Body of pancreas (tissue), 4 donors: ENCODE results near the gene PTOV1. TPM values are rescaled to one million over a fixed set of nuclear protein-coding genes. Genes with fewer than 3 reads are reported as not detected.
A peak's percentile ranks its signal among the peaks of the same experiment; 100 is the strongest.

Experiments
- ATAC-seq: fragments of 150-250 bp; one replicate; pipeline ENCODE4 v1.9.1; 2016
- DNase-seq, 4 donors: peaks; one replicate each; pipeline ENCODE4 v3.0.0-alpha.2; 2019
- H3K27ac ChIP-seq, 4 donors: fragments of 200-600 bp; sonication (generic); 1 replicate in 3 of 4; 2 replicates in 1 of 4; pipeline versions ENCODE4 v1.5.1 to v1.6.1; 2016 to 2019; ENCODE audit warnings: mild to moderate bottlenecking in 1 of 4, mixed read lengths in 1 of 4, moderate library complexity in 1 of 4
- H3K27me3 ChIP-seq, 2 donors: fragments of 200-600 bp; sonication (generic); one replicate each; pipeline ENCODE4 v1.6.0; 2016; ENCODE audit warnings: mild to moderate bottlenecking in 1 of 2
- H3K36me3 ChIP-seq, 2 donors: fragments of 200-600 bp; sonication (generic); replicated peaks in 1 of 2; 2 replicates each; pipeline ENCODE4 v1.5.1; 2016; ENCODE audit warnings: low read depth in 2 of 2; ENCODE audit not compliant: insufficient read depth in 1 of 2
- H3K4me1 ChIP-seq: fragments of 200-600 bp; sonication (generic); one replicate; pipeline ENCODE4 v1.6.0; 2016
- H3K4me3 ChIP-seq, 2 donors: fragments of 200-600 bp; sonication (generic); 1 replicate in 1 of 2; 2 replicates in 1 of 2; pipeline ENCODE4 v1.5.1; 2016 to 2019
- H3K9me3 ChIP-seq, 3 donors: fragments of 200-600 bp; sonication (generic); 1 replicate in 2 of 3; 2 replicates in 1 of 3; pipeline ENCODE4 v1.5.1; 2016
- CTCF ChIP-seq, 7 experiments: fragments of 450-650 bp in 4 of 7; fragments of 200-600 bp in 3 of 7; sonication (generic) in 3 of 7; IDR thresholded peaks; one replicate each; pipeline ENCODE4 v1.5.1; 2016 to 2019; ENCODE audit warnings: antibody characterized with exemption in 7 of 7
- POLR2A ChIP-seq, 3 donors: fragments of 450-650 bp; IDR thresholded peaks; one replicate each; pipeline ENCODE4 v1.6.1; 2016; ENCODE audit warnings: antibody characterized with exemption in 3 of 3, mild to moderate bottlenecking in 2 of 3
- WGBS, 2 donors: methylation state at CpG; one replicate each; pipeline ENCODE4 v1.1.5; 2017; 5-methylcytosine and 5-hydroxymethylcytosine counted together
- intact Hi-C: fragments of 100-400 bp; cut with DNase I; formaldehyde crosslinking; loops from one replicate; pipeline ENCODE4 v1.15.1; 2023
- total RNA-seq, 2 donors: library from RNA; depleted of rRNA; stranded (reverse); fragments of >200 nt; gene quantifications; one replicate each; pipeline ENCODE4 v1.1.0, GENCODE V29; 2016

PTOV1 gene
- total RNA-seq, 2 donors from 2014 or later, result 69.0 to 70.2 TPM

DNA sequence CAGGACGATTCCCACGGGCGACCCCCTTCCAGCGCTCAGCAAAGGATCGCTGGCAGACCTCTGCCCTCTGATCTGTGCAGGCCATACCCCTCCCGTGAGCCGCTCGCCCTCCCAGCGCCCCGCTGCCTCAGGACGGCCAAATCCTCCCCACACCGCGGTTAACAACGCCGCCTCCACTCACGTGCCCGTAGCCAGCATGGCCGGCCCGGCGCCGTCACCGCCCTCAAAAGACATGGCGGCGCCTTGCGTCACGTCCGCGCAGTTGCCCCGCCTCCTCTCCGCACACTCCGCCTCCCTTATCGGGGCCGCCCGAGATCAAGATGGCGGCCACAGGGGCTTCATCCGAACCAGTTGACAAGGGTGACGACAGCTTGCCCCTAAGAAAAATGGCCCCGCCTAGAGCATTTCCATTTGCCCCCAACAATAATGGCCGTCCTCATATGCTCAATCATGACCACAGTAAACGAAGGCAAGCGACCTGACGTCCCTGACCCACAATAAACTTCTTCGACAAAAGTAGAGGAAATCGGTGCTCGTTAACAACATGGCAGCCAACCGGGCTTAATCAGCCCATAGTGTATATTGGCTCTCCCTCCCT is 25.6 kb downstream of the PTOV1 start:
- DNase-seq (peak; percentile 98 to 99 (median 98)), ATAC-seq (peak; percentile 74)
- 0% methylated on average over 17 to 46 of the region's 46 CpGs for WGBS, 2 donors
- Histone ChIP-seq H3K4me3 (peak overlapping the region; percentile 65 to 92), H3K27me3 (no peaks in the 10 kb centered on the region), H3K4me1 (peaks cover 27% of the 10 kb centered on the region), H3K27ac (peak overlapping the region; percentile 96 to 99 (median 98)), H3K9me3 (no peaks in the 10 kb centered on the region), H3K36me3 (peaks cover 9 to 14% of the 10 kb centered on the region in 2 donors)
- intact Hi-C loops, result no loop called here
- TF ChIP-seq POLR2A (IDR thresholded peaks at IDR 0.05) (peak in 1 of 3 donors; percentile 29), CTCF (IDR thresholded peaks at IDR 0.05) (peak in 1 of 7 experiments; percentile 8)

DNA sequence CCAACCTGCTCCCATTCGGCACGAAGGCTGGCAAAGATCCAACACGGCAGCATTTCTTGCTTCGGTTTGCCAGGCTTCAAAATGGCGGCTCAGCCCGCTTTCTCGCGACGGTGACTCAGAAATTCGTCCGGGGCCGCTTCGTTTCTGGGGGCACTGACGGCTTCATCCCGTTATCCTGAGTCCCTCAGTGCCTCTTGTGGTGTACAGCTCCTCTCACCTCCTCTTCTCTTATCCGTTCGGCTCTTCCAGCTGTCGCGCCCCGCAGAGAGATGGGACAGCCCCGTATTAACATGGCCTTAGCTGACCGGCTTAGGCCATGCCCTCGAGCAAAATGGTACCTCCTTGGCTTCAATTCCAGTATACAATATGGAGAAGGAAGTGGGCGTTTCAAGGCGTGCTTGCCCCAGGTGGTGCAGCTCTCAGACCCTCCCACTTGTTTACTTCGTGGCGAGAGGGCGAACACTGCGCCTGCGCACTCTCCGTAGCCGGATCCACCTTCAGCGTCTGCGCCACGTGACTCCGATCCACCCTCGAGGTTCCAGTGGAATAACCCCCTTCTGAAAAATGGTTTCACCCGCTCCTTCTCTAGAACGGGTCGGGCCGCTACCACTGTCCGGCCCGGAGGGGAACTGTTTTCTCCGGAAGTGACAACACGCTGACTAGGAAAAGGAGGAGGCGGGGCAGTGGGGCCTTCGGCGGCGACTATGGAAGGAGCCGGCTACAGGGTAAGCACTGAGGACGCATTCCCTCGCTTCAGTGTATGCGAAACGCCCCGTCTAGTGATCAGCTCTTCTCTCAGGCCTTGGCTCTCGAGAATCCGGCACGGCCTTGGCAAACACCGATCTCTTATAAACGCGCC is 26.3 kb downstream of the PTOV1 start, which contains the start of the genes AKT1S1 and TBC1D17:
AKT1S1 (minus strand) TSS at position 336 of the 859 bp plus-strand sequence. CDS start 4,060 bp downstream, outside the sequence.
TBC1D17 (plus strand) TSS at position 683 of the 859 bp plus-strand sequence; CDS start at position 705, 22 bp downstream.
- H3K36me3 ChIP-seq, result peaks cover 9 to 20% of the 10 kb centered on the region in 2 donors
- no peaks in the 10 kb centered on the region for H3K9me3 ChIP-seq
- H3K4me1 ChIP-seq, result peaks cover 27% of the 10 kb centered on the region
- DNase-seq, result peak; percentile 99 to 100 (median 100)
- ATAC-seq, result peak; percentile 80
- peak within 1 kb of the TSS; percentile 96 to 99 (median 98) for H3K27ac ChIP-seq
- peak; percentile 63 to 94 (median 87) for TF ChIP-seq POLR2A (IDR thresholded peaks at IDR 0.05)
- peak in 1 of 7 experiments; percentile 1 for TF ChIP-seq CTCF (IDR thresholded peaks at IDR 0.05)
- H3K27me3 ChIP-seq, result no peaks in the 10 kb centered on the region
- peak within 1 kb of the TSS; percentile 65 to 92 for H3K4me3 ChIP-seq
- 0 to 1% methylated on average over 34 to 61 of the region's 61 CpGs for WGBS, 2 donors
- intact Hi-C loops, result no loop called here

DNA sequence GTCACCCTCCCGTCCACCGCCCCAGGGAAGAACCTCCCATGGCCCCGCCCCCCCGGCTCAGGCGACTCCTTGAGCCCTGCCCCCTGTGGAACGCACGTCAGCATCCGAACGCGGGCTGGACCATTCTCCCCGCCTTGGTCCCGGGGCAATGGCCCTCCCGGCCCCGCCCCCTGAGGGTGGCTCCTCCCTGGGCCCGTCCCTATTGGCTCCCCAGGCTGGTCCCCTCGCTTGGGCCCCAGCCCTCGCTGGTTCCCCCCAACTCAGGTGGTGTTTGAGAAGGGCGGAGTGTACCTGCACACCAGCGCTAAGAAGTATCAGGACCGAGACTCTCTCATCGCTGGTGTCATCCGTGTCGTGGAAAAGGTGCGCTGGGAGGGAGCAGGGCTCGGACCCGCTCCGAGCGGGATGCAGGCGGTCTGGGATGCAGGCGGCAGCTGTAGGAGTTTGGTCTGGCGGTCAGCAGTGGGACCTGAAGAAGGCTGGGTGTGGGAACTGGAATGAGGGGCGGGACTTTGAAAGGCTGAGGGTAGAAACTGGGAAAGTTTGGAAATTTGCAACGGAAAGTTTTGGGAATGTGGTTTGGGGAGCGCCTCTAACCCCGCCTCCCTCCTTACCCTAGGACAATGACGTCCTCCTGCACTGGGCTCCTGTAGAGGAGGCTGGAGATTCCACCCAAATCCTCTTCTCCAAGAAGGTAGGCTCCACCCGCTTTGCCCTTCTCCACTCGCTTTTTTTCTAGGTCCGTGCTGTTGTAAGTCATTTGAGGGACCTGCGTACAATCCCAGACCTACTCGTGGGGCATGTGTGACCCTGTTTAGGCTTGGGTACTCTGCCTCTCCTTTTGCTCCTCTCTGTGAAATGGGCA is 27.2 kb downstream of the PTOV1 start:
- intact Hi-C loops, result no loop called here
- peak; percentile 66 for ATAC-seq
- DNase-seq, result peak; percentile 97 to 99 (median 98)
- Histone ChIP-seq H3K27me3 (no peaks in the 10 kb centered on the region), H3K36me3 (peaks cover 17 to 28% of the 10 kb centered on the region in 2 donors), H3K4me1 (peaks cover 27% of the 10 kb centered on the region), H3K27ac (peak overlapping the region; percentile 96 to 99 (median 98)), H3K9me3 (no peaks in the 10 kb centered on the region), H3K4me3 (peak overlapping the region; percentile 13 to 31)
- TF ChIP-seq POLR2A (IDR thresholded peaks at IDR 0.05), result no peak
- TF ChIP-seq CTCF (IDR thresholded peaks at IDR 0.05), result no peak
- WGBS, 2 donors, result 7 to 15% methylated on average over 32 to 40 of the region's 41 CpGs

GRCh38 chr19:49878744-49879070 is 27.7 kb downstream of the PTOV1 start:
- Histone ChIP-seq H3K9me3 (no peaks in the 10 kb centered on the region), H3K4me3 (no peak overlapping the region), H3K27me3 (no peaks in the 10 kb centered on the region), H3K36me3 (peaks cover 23 to 33% of the 10 kb centered on the region in 2 donors), H3K4me1 (peaks cover 27% of the 10 kb centered on the region), H3K27ac (peak overlapping the region in 1 of 4 donors; percentile 99)
- TF ChIP-seq POLR2A (IDR thresholded peaks at IDR 0.05), result no peak
- TF ChIP-seq CTCF (IDR thresholded peaks at IDR 0.05), result no peak
- intact Hi-C loops, result no loop called here
- ATAC-seq (no peak), DNase-seq (peak in 1 of 4 donors; percentile 15)
- 81 to 93% methylated on average over 9 of the region's 9 CpGs for WGBS, 2 donors
